ENCODE results near the gene CNP.

- no peak for TF ChIP-seq POLR2AphosphoS5 (IDR thresholded peaks at IDR 0.05; ENCODE audit: low read depth, low read length)
- TF ChIP-seq POLR2A (IDR thresholded peaks at IDR 0.05; ENCODE audit: low read depth, low read length), result no peak
Measured at GRCh38 chr17:41935641-41936040, 31.0 kb upstream of the CNP start.

All from GM12892 (cell line).